Gastrocnemius medialis (tissue), 4 donors: ENCODE results near the gene CRB2.

Source experiments
- CTCF ChIP-seq, 5 experiments: fragments of 450-650 bp in 3 of 5; fragments of 200-600 bp in 2 of 5; sonication (generic) in 2 of 5; IDR thresholded peaks in 4 of 5; conservative IDR thresholded peaks in 1 of 5; 1 replicate in 4 of 5; 2 replicates in 1 of 5; pipeline ENCODE4 v1.5.1; 2016 to 2019; ENCODE audit warnings: antibody characterized with exemption in 5 of 5, mild to moderate bottlenecking in 3 of 5, moderate library complexity in 3 of 5
- POLR2A ChIP-seq, 2 donors: fragments of 450-650 bp; IDR thresholded peaks; one replicate each; pipeline ENCODE4 v1.6.1; 2017; ENCODE audit warnings: antibody characterized with exemption in 2 of 2, mild to moderate bottlenecking in 2 of 2, moderate library complexity in 2 of 2

- no peak for TF ChIP-seq CTCF (IDR thresholded peaks at IDR 0.05 in 4 of 5, conservative IDR thresholded peaks at IDR 0.05 in 1 of 5)
- TF ChIP-seq POLR2A (IDR thresholded peaks at IDR 0.05): no peak
These were observed 16.9 kb downstream of the CRB2 start for GRCh38 chr9:123372766-123373446.
